Occipital lobe (tissue), 2 donors: ENCODE measurements around the gene GRN. TPM values are rescaled to one million over a fixed set of nuclear protein-coding genes. Genes with fewer than 3 reads are reported as not detected.
"Not testable (repeated sequence)": the region's sequence is repeated elsewhere in the genome, so short reads cannot be mapped to it uniquely, and the experiment has no call there.

Experiments used
- DNase-seq: peaks from one replicate; lab custom pipeline; 2025; lab: John Stamatoyannopoulos, UW
- total RNA-seq: library from RNA; depleted of rRNA; stranded (reverse); fragments of >200 nt; gene quantifications from one replicate; pipeline ENCODE4 v1.2.3, GENCODE V29; 2014

Gene GRN
- total RNA-seq, 1 donor from 2014 or later = 32.3 TPM

DNA sequence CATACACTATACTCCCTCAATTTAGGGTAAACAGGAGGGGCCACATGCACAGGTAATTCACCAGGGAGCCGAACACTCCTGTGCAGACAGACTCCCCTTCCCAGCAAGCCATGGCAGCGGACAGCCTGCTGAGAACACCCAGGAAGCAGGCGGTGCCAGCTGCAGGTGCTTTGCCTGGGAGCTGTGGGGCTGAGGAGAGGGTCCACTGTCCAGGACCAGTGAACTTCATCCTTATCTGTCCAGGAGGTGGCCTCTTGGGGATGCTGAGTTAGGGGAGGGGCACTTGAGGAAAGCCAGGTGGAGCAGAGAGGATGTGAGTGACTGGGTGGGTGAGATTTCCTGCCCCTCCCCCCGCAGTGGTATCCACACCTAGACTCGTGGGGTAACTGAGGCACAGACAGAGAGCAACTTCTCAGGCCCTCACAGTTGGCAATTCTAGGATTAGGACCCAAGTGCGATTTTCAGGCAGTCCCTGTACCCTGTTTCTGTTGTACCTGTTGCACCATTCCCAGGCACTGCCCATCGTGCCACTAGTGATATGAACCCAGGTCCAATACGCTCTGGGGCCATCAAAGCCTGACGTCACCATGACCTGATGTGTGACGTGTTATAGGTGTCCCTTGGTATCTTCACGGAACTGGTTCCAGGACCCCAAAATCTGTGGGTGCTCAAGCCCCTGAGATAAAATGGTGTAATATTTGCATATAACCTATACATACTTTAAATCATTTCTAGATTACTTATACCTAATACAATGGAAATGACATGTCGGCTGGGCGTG is 1.2 kb downstream of the GRN start:
- DNase-seq = no peak

DNA sequence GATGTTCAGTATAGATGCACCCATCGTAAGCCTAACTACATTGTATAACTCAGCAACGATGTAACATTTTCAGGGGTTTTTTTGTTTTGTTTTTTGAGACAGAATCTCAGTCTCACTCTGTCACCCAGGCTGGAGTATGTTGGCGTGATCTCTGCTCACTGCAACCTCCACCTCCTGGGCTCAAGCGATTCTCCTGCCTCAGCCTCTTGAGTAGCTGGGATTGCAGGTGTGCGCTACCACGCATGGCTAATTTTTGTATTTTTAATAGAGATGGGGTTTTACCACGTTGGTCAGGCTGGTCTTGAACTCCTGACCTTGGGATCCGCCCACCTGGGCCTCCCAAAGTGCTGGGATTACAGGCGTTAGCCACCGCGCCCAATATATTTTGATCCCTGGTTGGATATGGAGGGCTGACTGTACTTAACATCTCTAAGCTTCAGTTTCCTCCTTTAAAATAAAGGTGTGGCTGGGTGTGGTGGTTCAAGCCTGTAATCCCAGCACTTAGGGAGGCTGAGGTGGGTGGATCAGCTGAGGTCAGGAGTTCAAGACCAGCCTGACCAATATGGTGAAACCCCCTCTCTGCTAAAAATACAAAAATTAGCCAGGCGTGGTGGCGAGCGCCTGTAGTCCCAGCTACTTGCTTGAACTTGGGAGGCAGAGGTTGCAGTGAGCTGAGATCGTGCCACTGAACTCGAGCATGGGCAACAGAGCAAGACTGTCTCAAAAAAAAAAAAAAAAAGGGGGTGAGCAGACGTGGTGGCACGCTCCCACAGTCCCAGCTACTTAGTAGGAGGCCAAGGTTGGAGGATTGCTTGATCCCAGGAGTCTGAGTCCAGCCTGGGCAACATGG is 2.3 kb downstream of the GRN start:
- DNase-seq = not testable (repeated sequence)

DNA sequence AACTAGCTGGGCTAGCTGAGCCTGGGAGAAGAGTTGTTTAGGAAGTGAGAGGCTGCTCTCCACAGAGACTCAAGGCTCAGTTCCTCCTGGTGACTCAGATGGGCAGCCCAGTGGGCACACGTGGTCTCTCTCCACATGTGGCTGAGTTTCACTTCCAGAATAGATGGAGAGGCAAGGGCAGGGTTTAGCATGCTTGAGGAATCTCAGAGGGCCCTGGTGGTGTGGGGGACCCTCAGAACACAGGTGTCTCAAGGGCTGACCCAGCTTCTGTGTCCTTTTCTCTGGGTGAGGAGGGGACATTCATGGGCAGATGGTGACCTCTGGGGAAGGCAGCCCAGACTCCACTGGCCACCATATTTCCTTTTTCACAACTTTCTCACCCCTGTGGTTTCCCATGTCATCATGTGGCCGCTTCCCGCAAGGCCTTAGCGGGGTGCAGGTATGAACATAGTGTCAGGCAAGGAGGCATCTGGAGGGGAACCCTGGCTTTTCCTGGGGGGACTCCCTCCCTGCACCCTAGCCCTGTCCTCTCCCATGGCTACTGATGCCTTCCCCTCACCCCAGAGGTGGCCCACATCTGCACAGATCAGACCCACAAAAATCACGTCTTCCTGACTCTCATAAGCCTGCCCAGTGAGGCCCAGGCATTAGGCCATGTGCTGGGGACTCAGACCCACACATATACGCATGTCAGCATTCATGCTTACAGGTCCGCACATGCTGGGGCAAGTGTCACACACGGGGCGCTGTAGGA is 3.3 kb downstream of the GRN start:
- no peak for DNase-seq

DNA sequence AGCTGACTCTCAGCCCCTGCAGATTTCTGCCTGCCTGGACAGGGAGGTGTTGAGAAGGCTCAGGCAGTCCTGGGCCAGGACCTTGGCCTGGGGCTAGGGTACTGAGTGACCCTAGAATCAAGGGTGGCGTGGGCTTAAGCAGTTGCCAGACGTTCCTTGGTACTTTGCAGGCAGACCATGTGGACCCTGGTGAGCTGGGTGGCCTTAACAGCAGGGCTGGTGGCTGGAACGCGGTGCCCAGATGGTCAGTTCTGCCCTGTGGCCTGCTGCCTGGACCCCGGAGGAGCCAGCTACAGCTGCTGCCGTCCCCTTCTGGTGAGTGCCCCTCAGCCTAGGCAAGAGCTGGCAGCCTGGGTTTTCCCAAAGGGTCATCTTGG is 3.9 kb downstream of the GRN start:
- DNase-seq = no peak

DNA sequence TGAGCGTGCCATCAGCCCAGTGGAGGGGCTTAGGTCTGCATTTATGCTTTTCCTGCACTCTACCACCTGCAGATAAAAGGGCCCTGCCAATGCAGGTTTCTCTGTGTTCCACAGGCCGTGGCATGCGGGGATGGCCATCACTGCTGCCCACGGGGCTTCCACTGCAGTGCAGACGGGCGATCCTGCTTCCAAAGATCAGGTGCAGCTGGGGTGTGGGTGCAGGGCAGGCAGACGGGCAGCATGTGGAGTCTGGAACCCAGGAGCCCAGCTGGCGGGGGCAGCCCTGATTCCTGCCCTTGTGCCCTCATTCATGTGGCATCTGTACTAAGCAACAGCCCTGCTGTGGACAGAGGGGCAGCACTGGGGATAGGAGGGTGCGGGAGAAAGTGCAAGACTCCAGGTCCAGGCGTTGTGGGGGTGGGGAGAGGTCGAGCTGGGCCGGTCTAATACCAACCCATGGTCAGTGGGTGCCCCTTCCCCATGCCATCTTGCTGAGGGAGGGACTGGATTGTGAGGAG is 4.5 kb downstream of the GRN start:
- DNase-seq = no peak

DNA sequence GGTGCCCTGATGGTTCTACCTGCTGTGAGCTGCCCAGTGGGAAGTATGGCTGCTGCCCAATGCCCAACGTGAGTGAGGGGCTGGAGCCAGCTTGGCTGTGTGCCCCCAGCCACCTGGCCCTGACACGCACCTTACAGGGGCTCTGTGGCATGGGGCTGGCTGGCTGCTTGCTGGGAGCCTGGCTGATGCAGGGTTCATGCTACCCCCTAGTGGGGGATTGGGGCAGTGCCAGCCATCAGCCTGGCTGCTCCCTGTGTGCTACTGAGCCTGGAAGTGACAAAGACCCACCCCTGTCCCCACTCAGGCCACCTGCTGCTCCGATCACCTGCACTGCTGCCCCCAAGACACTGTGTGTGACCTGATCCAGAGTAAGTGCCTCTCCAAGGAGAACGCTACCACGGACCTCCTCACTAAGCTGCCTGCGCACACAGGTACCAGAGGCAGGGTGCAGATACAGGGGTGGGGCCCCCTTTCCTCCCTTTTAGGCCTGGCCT is 5.7 kb downstream of the GRN start:
- peak; percentile 47 for DNase-seq

DNA sequence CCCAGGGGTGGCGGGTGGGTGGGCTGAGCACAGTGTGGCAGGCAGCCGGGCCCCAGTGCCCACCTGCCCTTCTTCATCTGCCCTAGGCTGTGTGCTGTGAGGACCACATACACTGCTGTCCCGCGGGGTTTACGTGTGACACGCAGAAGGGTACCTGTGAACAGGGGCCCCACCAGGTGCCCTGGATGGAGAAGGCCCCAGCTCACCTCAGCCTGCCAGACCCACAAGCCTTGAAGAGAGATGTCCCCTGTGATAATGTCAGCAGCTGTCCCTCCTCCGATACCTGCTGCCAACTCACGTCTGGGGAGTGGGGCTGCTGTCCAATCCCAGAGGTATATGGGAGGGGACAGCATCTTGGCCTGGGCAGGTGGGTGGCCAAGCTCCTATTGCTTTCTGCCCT is 6.4 kb downstream of the GRN start:
- no peak for DNase-seq

DNA sequence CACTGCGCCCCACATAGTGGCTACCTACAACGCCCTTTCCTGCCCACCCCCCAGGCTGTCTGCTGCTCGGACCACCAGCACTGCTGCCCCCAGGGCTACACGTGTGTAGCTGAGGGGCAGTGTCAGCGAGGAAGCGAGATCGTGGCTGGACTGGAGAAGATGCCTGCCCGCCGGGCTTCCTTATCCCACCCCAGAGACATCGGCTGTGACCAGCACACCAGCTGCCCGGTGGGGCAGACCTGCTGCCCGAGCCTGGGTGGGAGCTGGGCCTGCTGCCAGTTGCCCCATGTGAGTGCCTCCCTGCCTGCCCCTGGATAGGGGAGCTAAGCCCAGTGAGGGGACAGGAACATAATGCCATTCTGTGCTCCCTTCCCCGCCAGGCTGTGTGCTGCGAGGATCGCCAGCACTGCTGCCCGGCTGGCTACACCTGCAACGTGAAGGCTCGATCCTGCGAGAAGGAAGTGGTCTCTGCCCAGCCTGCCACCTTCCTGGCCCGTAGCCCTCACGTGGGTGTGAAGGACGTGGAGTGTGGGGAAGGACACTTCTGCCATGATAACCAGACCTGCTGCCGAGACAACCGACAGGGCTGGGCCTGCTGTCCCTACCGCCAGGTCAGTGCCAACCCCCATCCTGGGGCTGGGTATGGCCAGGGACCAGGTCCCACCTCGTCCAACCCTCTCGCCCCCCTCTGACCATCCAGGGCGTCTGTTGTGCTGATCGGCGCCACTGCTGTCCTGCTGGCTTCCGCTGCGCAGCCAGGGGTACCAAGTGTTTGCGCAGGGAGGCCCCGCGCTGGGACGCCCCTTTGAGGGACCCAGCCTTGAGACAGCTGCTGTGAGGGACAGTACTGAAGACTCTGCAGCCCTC is 7.1 kb downstream of the GRN start:
- no peak for DNase-seq

DNA sequence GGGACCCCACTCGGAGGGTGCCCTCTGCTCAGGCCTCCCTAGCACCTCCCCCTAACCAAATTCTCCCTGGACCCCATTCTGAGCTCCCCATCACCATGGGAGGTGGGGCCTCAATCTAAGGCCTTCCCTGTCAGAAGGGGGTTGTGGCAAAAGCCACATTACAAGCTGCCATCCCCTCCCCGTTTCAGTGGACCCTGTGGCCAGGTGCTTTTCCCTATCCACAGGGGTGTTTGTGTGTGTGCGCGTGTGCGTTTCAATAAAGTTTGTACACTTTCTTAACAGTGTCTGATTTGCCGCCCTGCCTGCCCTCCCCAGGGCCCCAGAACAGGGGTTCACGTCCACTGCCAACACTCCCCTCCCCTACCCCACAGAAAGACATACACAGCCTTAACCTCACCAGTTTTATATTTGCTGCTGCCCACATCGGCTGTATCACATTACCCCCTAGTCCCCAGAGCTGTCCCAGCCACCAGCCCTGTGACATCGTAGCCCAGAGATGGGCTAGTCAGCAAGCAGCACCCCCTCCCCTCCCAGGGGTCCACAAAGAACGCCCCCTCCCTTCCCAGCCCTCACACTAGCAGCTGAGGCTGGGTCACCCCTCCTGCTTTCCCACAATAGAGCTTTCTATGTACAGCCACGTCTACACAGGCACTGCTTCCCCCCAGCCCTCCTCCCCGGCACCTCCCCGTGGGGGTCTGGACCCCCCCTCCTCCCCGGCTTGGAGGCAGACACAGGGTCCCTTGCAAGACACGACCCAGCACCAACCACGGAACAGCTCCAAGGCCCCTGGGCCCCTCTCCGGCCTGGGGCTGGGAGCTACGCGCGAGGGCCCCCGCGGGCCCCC is 7.9 kb downstream of the GRN start:
- no peak for DNase-seq

DNA sequence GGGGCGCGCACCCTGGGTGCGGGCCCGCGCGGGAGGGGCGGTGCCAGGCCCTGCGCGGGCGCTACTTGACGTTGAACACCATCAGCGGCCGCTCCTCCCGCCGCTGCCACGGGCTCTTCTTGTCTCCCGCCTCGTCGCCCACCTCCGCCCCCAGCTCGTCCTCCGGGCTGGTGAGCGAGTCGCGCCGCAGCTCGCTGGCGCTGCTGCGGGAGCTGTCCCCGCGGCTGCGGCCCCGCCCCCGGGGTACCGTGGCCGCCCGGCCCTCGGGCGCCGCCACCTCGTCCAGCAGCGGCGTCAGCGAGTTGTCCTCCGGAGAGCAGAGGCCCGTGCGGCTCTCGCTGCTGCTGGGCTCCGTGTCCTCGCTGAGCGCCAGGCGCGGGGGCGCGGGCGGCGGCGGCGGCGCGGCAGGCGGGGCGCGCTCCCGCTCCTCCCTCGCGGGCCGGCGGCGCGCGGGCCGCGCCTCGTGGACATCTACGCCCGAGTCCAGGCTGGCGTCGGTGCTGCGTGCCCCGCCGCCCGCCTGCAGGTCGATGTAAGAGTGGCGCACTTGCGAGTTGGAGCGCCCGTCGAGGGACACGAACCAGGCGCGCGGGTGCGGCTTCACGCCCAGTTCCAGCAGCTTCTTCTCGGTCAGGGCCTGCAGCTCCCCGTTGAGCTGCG is 8.7 kb downstream of the GRN start:
- DNase-seq = no peak

DNA sequence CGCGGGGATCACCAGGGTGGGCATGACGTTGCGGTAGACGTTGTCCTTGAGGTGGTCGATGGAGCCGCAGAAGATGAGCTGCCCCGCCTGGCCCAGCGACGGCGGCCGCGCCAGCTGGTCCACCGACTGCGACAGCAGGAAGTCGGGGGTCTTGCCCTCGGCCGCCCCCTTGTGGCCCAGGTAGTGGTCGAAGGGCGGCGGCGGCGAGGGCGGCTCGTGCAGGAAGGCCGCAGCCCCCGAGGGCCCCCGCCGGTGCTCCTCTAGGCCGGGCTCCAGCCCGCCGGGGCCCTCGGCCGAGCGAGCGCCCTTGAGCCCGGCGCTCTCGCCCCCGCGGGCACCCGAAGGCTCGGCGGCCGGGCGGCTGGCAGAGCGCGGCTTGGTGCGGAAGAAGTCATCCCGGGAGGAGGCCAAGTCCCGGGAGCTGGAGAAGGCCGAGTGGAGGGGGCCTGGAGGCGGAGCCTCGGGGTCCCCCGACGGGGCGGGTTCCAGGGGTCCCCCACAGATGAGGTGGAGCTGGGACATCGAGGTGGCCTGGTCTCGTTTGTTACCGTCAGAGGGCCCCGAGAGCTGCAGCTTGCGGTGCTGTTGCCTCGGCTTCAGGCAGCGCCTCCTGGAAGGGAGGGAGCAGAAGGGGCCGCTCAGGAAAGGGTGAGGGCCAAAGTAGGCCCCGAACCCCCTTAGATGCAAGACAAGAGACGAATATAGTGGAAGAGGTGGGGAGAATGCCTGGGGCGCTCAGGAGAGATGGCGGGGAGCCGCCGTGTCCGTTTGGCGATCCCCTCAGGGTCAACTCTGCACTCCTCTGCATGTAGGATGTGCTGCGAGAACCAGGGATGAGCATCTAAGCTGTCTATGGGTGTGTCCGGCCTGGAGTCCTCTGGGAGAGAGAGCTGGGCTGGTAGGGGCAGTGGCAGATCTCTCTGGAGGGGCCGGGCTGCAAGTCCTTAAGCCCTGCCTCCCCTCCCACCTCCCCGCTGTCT is 9.8 kb downstream of the GRN start:
- DNase-seq = no peak

DNA sequence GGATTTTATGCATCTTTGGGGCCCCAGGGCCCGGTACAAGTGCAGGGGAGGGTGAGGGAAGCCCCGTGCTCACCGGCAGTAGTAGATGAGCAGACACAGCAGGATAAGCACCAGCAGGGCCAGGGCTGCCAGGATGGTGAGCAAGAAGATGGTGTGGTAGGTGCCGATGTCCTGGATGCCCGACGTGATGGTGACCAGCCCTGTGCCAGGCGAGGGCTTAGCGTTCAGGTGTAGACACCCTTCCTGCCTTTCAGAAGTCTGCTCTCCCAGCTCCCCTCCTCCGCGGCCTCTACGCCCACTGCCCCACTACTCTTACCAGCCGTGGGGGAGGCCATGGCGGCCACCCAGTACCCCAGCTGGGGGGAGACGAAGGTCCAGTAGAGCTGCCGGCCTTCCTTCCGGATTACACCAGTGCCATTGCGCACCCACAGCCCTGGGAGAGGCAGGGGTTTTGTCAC is 10.6 kb downstream of the GRN start:
- DNase-seq = no peak

DNA sequence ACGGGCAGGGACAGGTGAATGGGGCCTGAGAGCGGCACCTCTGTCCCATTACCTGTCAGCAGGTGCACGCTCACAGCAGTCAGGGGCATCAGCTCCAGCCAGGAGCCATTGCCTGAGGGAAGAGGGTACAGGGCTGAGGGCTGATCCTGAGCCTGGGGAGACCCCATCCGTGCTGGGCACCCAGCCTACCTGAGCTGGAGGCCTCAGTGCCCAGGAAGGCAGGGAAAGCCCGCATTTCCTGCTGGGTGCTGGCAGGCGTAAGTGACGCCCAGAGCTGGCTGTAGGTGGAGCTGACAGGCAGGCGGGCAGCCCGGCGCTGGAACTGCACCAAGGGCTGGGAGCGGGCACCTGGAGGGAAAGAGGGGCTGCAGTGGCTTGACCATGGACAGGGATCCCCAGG is 11.1 kb downstream of the GRN start:
- DNase-seq = no peak

DNA sequence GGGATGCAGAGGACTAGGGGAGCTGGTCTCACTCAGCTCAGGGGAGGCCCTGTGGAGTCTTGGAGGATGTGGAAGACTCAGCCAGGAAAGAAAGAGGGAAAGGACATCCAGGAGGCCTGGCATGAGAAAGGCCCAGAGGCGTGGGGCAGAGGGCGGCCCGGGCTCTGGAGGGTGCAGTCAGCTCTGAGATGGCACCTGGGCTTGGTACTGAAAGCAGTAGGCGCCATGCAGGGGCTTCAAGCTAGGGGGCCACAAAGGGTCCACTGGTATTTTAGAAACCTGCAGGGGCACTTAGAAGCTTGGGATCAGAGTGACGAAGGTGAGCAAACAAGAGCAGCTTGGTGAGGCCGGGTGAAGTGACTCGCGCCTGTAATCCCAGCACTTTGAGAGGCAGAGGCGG is 13.0 kb downstream of the GRN start:
- no peak for DNase-seq

DNA sequence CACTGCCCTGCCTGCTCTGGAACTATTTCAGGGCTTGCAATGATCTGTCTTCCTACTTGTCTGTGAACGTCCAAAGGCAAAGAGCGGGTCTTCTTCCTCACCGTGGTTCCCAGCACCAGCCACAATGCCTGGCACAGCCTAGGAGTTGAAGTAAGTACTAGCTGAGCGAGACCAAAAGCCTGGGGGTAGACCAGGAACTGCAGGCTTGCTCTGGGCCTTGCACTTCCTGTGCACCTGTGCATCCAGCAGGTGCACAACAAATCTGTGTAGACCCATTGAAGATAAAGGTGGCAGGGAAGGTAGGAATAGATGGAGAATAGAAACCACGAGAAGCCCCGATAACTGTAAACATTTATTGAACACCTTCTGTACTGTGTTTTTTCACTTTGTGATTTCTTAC is 13.9 kb downstream of the GRN start:
- no peak for DNase-seq

DNA sequence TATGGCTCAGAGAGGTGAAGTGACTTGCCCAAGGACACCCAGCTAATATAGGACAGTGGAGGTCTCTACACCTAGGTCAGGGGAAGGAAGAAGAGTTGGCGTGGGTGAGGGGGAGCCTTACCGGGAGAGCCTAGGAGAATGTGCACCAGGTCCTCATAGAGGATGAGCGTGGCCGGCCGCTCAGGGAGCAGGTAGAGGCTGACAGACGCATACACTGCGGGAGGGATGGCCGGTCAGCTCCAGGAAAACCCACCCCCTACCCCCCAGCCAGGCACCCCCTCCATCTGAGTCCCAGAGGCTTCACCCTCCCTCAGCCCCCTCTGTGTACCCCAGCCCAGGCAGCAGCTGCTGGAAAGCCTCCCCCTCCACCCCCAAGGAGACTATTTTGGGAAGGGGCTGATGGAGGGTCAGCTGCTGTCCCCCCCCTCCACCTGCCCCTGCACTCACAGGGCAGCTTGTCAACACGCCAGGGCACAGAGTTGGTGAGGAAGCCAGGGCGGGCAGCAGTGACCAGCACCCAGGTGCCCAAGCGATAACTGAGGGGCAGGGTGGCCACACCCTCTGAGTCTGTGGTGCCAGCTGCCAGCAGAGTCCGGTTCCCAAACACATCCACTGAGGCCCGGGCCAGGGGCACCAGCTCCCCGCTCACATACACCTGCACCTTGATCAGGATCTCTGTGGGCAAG is 14.5 kb downstream of the GRN start:
- DNase-seq = no peak

DNA sequence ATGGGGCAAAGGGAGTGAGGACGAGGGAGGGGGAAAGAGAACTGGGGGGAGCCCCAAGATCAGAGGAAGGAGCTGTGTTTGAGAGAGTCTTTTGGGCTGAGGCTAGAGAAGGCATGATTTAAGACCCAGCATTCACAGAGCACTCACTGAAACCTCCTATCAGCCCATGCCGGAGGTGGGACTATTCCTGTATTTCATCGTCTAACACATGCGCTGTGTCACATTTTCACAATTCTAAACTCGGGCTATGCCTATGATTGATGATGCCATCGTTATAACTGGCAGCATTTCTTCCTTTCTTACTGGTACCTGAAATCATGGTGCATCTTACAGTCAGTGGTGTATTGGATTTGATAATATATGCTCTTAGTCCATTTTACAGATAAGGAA is 15.0 kb downstream of the GRN start:
- DNase-seq = no peak
